ENCODE measurements around the gene SLC1A2.

Gene SLC1A2

DNA sequence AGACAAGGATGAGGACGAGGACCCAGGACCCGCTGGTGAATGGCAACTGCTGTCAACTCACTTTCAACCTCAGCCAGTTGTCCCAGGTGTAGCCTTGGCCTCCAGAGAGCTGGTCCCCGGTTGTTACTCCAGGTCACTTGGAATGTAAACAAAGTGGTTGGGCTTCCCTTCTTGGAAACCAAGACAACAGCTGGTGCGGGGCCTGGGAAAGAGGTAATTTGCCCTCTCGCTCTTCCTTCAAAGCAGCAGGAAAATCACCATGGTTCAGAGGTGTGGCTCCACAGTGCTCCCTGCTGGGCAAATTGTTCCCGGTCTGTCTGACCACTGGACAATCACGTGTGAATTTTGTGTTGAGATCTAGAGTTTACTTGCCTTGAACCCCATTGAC is 15.0 kb downstream of the SLC1A2 start:
- H3K36me3 ChIP-seq (replicated peaks in 1 of 2; ENCODE audit: control insufficient read depth in 2 of 2, insufficient read depth in 2 of 2, low read length in 2 of 2): no peaks in the 10 kb centered on the region
- no CpG with 5 or more reads among the region's 7 CpGs for WGBS, 2 donors (ENCODE audit: extremely low coverage in 2 of 2, insufficient read length in 2 of 2, insufficient replicate concordance in 1 of 2)
- H4K8ac ChIP-seq (ENCODE audit: low read depth, low read length): no peak overlapping the region
- H2BK5ac ChIP-seq (ENCODE audit: low read length): no peak overlapping the region
- no peak overlapping the region for H2AFZ ChIP-seq (ENCODE audit: low read length)
- no peak overlapping the region for H3K14ac ChIP-seq (ENCODE audit: low read length)
- H3K27ac ChIP-seq (replicated peaks; ENCODE audit: low read length): no peak overlapping the region
- H3K9me3 ChIP-seq (replicated peaks in 1 of 2; ENCODE audit: control insufficient read depth in 2 of 2, insufficient read depth in 1 of 2, low read depth in 1 of 2, low read length in 2 of 2): no peaks in the 10 kb centered on the region
- no peak overlapping the region for H3K4ac ChIP-seq (ENCODE audit: low read length)
- no peak overlapping the region for H3K18ac ChIP-seq (ENCODE audit: low read length)
- H3K4me3 ChIP-seq (ENCODE audit: low read length in 2 of 2): no peak overlapping the region
- no peak overlapping the region for H2BK120ac ChIP-seq (ENCODE audit: low read depth, low read length)
- H4K91ac ChIP-seq (ENCODE audit: low read depth, low read length, poor library complexity): no peak overlapping the region
- peak overlapping the region; percentile 7 for H2AK5ac ChIP-seq (ENCODE audit: low read depth, low read length)
- no peak overlapping the region for H2BK12ac ChIP-seq (ENCODE audit: low read length)
- no peak overlapping the region for H3K9ac ChIP-seq (ENCODE audit: low read depth, low read length, poor library complexity)
- H3K79me1 ChIP-seq (ENCODE audit: low read depth, low read length): no peaks in the 10 kb centered on the region
- peaks cover 0 to 3% (median 0%) of the 10 kb centered on the region in 3 experiments for H3K27me3 ChIP-seq (ENCODE audit: control insufficient read depth in 3 of 3, insufficient read depth in 3 of 3, low read depth in 1 of 3, low read length in 3 of 3)
- H2BK15ac ChIP-seq (ENCODE audit: low read length): no peak overlapping the region
- no peak for DNase-seq (ENCODE audit: low spot score)
- H3K23ac ChIP-seq (ENCODE audit: low read depth, low read length, poor library complexity): no peak overlapping the region
- H3K4me2 ChIP-seq (ENCODE audit: insufficient read depth, low read length, poor library complexity, severe bottlenecking): no peak overlapping the region
- no peaks in the 10 kb centered on the region for H3K4me1 ChIP-seq (ENCODE audit: control insufficient read depth in 2 of 2, insufficient read depth in 1 of 2, low read depth in 1 of 2, low read length in 2 of 2)

DNA sequence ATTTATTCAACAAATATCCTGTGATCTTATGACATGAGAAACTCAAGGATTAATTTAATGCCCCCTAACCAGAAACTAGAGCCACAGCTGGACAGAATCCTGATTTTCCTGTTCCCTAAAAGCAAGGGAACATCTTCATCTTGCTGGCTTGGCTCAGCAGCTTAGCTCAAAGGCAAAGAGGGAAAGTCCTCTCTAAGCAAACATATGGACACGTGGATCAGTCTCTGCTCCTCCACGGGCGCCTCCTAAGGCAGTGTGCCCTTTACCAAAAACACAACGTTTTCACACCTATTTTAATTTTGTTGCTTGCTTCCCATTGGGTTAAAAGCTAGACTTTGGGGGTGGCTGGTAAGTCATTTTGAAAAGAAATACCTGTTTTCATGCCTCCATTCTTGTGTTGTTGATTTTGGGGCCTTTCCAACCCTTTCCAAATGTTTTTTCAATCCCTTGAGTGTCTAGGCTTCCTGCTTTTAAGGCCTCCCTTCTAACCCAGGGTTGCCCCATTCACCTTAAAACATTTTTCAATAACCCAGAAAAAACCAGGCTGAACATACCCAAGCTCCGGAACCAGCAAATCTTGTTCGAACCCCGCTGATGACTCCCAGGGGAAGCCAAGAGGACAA is 15.5 kb downstream of the SLC1A2 start:
- Histone ChIP-seq H3K4me3 (ENCODE audit: low read length in 2 of 2) (no peak overlapping the region), H3K14ac (ENCODE audit: low read length) (no peak overlapping the region), H4K8ac (ENCODE audit: low read depth, low read length) (no peak overlapping the region), H2AFZ (ENCODE audit: low read length) (no peak overlapping the region), H3K18ac (ENCODE audit: low read length) (no peak overlapping the region), H3K79me1 (ENCODE audit: low read depth, low read length) (no peaks in the 10 kb centered on the region), H3K9ac (ENCODE audit: low read depth, low read length, poor library complexity) (no peak overlapping the region), H3K27ac (replicated peaks; ENCODE audit: low read length) (no peak overlapping the region), H3K27me3 (ENCODE audit: control insufficient read depth in 3 of 3, insufficient read depth in 3 of 3, low read depth in 1 of 3, low read length in 3 of 3) (peaks cover 0 to 3% (median 0%) of the 10 kb centered on the region in 3 experiments), H3K9me3 (replicated peaks in 1 of 2; ENCODE audit: control insufficient read depth in 2 of 2, insufficient read depth in 1 of 2, low read depth in 1 of 2, low read length in 2 of 2) (no peaks in the 10 kb centered on the region), H3K36me3 (replicated peaks in 1 of 2; ENCODE audit: control insufficient read depth in 2 of 2, insufficient read depth in 2 of 2, low read length in 2 of 2) (no peaks in the 10 kb centered on the region), H2BK12ac (ENCODE audit: low read length) (no peak overlapping the region), H2AK5ac (ENCODE audit: low read depth, low read length) (peak overlapping the region; percentile 7), H3K4me2 (ENCODE audit: insufficient read depth, low read length, poor library complexity, severe bottlenecking) (no peak overlapping the region), H3K23ac (ENCODE audit: low read depth, low read length, poor library complexity) (no peak overlapping the region), H2BK5ac (ENCODE audit: low read length) (no peak overlapping the region), H2BK15ac (ENCODE audit: low read length) (no peak overlapping the region), H4K91ac (ENCODE audit: low read depth, low read length, poor library complexity) (no peak overlapping the region), H3K4me1 (ENCODE audit: control insufficient read depth in 2 of 2, insufficient read depth in 1 of 2, low read depth in 1 of 2, low read length in 2 of 2) (no peaks in the 10 kb centered on the region), H2BK120ac (ENCODE audit: low read depth, low read length) (no peak overlapping the region), H3K4ac (ENCODE audit: low read length) (no peak overlapping the region)
- WGBS, 2 donors (ENCODE audit: extremely low coverage in 2 of 2, insufficient read length in 2 of 2, insufficient replicate concordance in 1 of 2): no CpG with 5 or more reads among the region's 7 CpGs
- DNase-seq (ENCODE audit: low spot score): no peak

DNA sequence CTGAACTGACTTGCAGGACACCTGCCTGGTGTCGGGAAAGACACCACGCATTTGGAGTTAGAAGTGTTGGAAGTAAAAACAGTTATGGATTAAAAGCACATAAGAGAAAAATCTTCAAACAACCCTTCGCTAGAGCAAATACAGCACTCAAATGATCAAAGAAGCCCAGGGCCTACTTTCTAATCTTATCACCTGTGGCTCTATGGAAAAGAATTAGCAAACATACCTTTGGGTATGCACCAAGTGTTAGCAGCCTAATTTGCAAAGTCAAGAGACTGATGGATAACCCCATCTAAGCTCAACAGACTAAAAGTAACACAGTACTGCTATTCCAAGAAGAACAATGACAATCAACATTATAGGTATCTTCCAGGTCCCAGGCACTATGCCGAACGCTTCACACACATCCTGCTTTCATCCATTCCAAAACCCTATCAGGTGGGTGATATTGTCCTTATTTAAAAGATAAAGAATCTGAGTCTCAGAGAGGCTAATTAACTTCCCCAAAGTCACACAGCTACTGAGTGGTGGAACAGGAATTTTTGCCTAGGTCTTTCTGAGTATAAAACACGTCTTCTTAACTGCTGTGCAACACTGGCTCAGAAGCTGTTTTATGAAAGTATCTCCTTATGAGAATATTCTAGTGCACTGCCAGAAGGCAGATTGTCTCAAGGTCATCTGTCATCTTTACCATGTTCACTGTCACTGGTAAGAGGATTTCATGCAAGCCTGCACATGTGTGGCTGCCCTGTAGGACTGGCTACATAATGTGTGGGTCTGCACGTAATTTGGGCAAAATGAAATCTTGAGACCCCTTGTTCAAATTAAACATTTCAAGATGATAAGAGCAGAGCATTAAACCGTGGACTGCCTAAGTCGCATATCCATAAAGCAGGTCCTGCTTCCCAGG is 16.4 kb downstream of the SLC1A2 start:
- H2BK15ac ChIP-seq (ENCODE audit: low read length): no peak overlapping the region
- no CpG with 5 or more reads among the region's 9 CpGs for WGBS, 2 donors (ENCODE audit: extremely low coverage in 2 of 2, insufficient read length in 2 of 2, insufficient replicate concordance in 1 of 2)
- no peak overlapping the region for H3K27ac ChIP-seq (replicated peaks; ENCODE audit: low read length)
- H2AFZ ChIP-seq (ENCODE audit: low read length): no peak overlapping the region
- H4K91ac ChIP-seq (ENCODE audit: low read depth, low read length, poor library complexity): no peak overlapping the region
- no peaks in the 10 kb centered on the region for H3K9me3 ChIP-seq (replicated peaks in 1 of 2; ENCODE audit: control insufficient read depth in 2 of 2, insufficient read depth in 1 of 2, low read depth in 1 of 2, low read length in 2 of 2)
- no peak overlapping the region for H2BK5ac ChIP-seq (ENCODE audit: low read length)
- no peak overlapping the region for H2BK12ac ChIP-seq (ENCODE audit: low read length)
- H3K4me1 ChIP-seq (ENCODE audit: control insufficient read depth in 2 of 2, insufficient read depth in 1 of 2, low read depth in 1 of 2, low read length in 2 of 2): no peaks in the 10 kb centered on the region
- no peak overlapping the region for H3K9ac ChIP-seq (ENCODE audit: low read depth, low read length, poor library complexity)
- H3K36me3 ChIP-seq (replicated peaks in 1 of 2; ENCODE audit: control insufficient read depth in 2 of 2, insufficient read depth in 2 of 2, low read length in 2 of 2): no peaks in the 10 kb centered on the region
- H3K27me3 ChIP-seq (ENCODE audit: control insufficient read depth in 3 of 3, insufficient read depth in 3 of 3, low read depth in 1 of 3, low read length in 3 of 3): peaks cover 0 to 3% (median 0%) of the 10 kb centered on the region in 3 experiments
- no peak overlapping the region for H3K4me2 ChIP-seq (ENCODE audit: insufficient read depth, low read length, poor library complexity, severe bottlenecking)
- no peaks in the 10 kb centered on the region for H3K79me1 ChIP-seq (ENCODE audit: low read depth, low read length)
- DNase-seq (ENCODE audit: low spot score): no peak
- no peak overlapping the region for H2AK5ac ChIP-seq (ENCODE audit: low read depth, low read length)
- H4K8ac ChIP-seq (ENCODE audit: low read depth, low read length): no peak overlapping the region
- H3K18ac ChIP-seq (ENCODE audit: low read length): no peak overlapping the region
- no peak overlapping the region for H3K23ac ChIP-seq (ENCODE audit: low read depth, low read length, poor library complexity)
- no peak overlapping the region for H2BK120ac ChIP-seq (ENCODE audit: low read depth, low read length)
- no peak overlapping the region for H3K4ac ChIP-seq (ENCODE audit: low read length)
- no peak overlapping the region for H3K4me3 ChIP-seq (ENCODE audit: low read length in 2 of 2)
- H3K14ac ChIP-seq (ENCODE audit: low read length): no peak overlapping the region

DNA sequence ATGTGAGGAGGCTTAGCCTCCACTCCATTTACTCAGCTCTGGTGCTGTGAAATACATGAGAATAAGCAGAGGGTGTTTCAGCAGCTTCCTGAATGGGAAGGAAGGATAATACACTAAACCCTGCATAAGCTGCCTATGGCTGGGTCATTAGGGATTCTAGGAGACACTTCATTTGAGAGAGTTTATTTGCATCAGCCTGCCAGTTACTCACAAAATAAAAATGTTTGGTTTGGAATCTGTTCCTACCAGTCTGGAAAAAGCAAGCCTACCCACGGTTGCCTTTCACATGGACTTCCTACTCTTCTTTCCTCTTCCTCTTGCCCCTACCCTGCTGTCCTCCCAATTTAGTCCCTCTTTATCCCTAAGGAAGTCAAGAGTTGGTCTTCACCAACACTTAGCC is 20.5 kb downstream of the SLC1A2 start:
- WGBS, 2 donors (ENCODE audit: extremely low coverage in 2 of 2, insufficient read length in 2 of 2, insufficient replicate concordance in 1 of 2): no CpG with 5 or more reads among the region's 1 CpG
- Histone ChIP-seq H2BK12ac (ENCODE audit: low read length) (no peak overlapping the region), H2BK15ac (ENCODE audit: low read length) (no peak overlapping the region), H2AK5ac (ENCODE audit: low read depth, low read length) (no peak overlapping the region), H4K8ac (ENCODE audit: low read depth, low read length) (no peak overlapping the region), H3K18ac (ENCODE audit: low read length) (no peak overlapping the region), H3K9ac (ENCODE audit: low read depth, low read length, poor library complexity) (no peak overlapping the region), H2AFZ (ENCODE audit: low read length) (no peak overlapping the region), H3K79me1 (ENCODE audit: low read depth, low read length) (no peaks in the 10 kb centered on the region), H3K4me1 (ENCODE audit: control insufficient read depth in 2 of 2, insufficient read depth in 1 of 2, low read depth in 1 of 2, low read length in 2 of 2) (no peaks in the 10 kb centered on the region), H3K9me3 (replicated peaks in 1 of 2; ENCODE audit: control insufficient read depth in 2 of 2, insufficient read depth in 1 of 2, low read depth in 1 of 2, low read length in 2 of 2) (no peaks in the 10 kb centered on the region), H3K4me3 (ENCODE audit: low read length in 2 of 2) (no peak overlapping the region), H3K36me3 (replicated peaks in 1 of 2; ENCODE audit: control insufficient read depth in 2 of 2, insufficient read depth in 2 of 2, low read length in 2 of 2) (no peaks in the 10 kb centered on the region), H4K91ac (ENCODE audit: low read depth, low read length, poor library complexity) (no peak overlapping the region), H3K27me3 (ENCODE audit: control insufficient read depth in 3 of 3, insufficient read depth in 3 of 3, low read depth in 1 of 3, low read length in 3 of 3) (peaks cover 0 to 7% (median 0%) of the 10 kb centered on the region in 3 experiments), H3K14ac (ENCODE audit: low read length) (no peak overlapping the region), H2BK120ac (ENCODE audit: low read depth, low read length) (no peak overlapping the region), H3K4me2 (ENCODE audit: insufficient read depth, low read length, poor library complexity, severe bottlenecking) (no peak overlapping the region), H2BK5ac (ENCODE audit: low read length) (no peak overlapping the region), H3K4ac (ENCODE audit: low read length) (no peak overlapping the region), H3K27ac (replicated peaks; ENCODE audit: low read length) (no peak overlapping the region), H3K23ac (ENCODE audit: low read depth, low read length, poor library complexity) (no peak overlapping the region)
- DNase-seq (ENCODE audit: low spot score): no peak
